ENCODE measurements around the gene RBM7. TPM values are rescaled to one million over a fixed set of nuclear protein-coding genes. Genes with fewer than 3 reads are reported as not detected.

The RBM7 gene
- total and polyA plus RNA-seq, 2 experiments from 2014 or later, result 20.6 to 35.2 TPM

GRCh38 chr11:114412946-114413345 is 12.5 kb downstream of the RBM7 start:
- no peak for TF ChIP-seq CTCF (IDR thresholded peaks at IDR 0.05; ENCODE audit: low read depth, low read length)
- Histone ChIP-seq H3K27me3 (no peaks in the 10 kb centered on the region), H3K27ac (no peak overlapping the region), H3K4me1 (ENCODE audit: low read depth) (peaks cover 7% of the 10 kb centered on the region), H3K4me3 (no peak overlapping the region), H3K36me3 (peaks cover 14% of the 10 kb centered on the region), H3K9me3 (ENCODE audit: low read depth) (no peaks in the 10 kb centered on the region)
- DNase-seq (ENCODE audit: low read depth in 1 of 2, low spot score in 1 of 2), result no peak

GRCh38 chr11:114413958-114414357 is 13.5 kb downstream of the RBM7 start:
- no peak for TF ChIP-seq CTCF (IDR thresholded peaks at IDR 0.05; ENCODE audit: low read depth, low read length)
- H3K27ac ChIP-seq, result no peak overlapping the region
- H3K4me1 ChIP-seq (ENCODE audit: low read depth), result peaks cover 7% of the 10 kb centered on the region
- no peaks in the 10 kb centered on the region for H3K27me3 ChIP-seq
- peaks cover 6% of the 10 kb centered on the region for H3K36me3 ChIP-seq
- H3K4me3 ChIP-seq, result no peak overlapping the region
- no peaks in the 10 kb centered on the region for H3K9me3 ChIP-seq (ENCODE audit: low read depth)
- DNase-seq (ENCODE audit: low read depth in 1 of 2, low spot score in 1 of 2), result no peak

- Histone ChIP-seq H3K4me3 (no peak overlapping the region), H3K36me3 (no peaks in the 10 kb centered on the region), H3K27ac (no peak overlapping the region), H3K4me1 (ENCODE audit: low read depth) (no peaks in the 10 kb centered on the region), H3K27me3 (no peaks in the 10 kb centered on the region), H3K9me3 (ENCODE audit: low read depth) (no peaks in the 10 kb centered on the region)
- no peak for TF ChIP-seq CTCF (IDR thresholded peaks at IDR 0.05; ENCODE audit: low read depth, low read length)
- peak in 1 of 2 donors; percentile 83 for DNase-seq (ENCODE audit: low read depth in 1 of 2, low spot score in 1 of 2)
These were observed 16.0 kb downstream of the RBM7 start for GRCh38 chr11:114416441-114416961.

- Histone ChIP-seq H3K9me3 (ENCODE audit: low read depth) (no peaks in the 10 kb centered on the region), H3K27me3 (no peaks in the 10 kb centered on the region), H3K36me3 (no peaks in the 10 kb centered on the region), H3K4me3 (no peak overlapping the region), H3K4me1 (ENCODE audit: low read depth) (no peaks in the 10 kb centered on the region), H3K27ac (no peak overlapping the region)
- DNase-seq (ENCODE audit: low read depth in 1 of 2, low spot score in 1 of 2), result no peak
- TF ChIP-seq CTCF (IDR thresholded peaks at IDR 0.05; ENCODE audit: low read depth, low read length), result no peak
These were observed 25.8 kb downstream of the RBM7 start for GRCh38 chr11:114426280-114426679.

- TF ChIP-seq CTCF (IDR thresholded peaks at IDR 0.05; ENCODE audit: low read depth, low read length), result no peak
- peaks cover 3% of the 10 kb centered on the region for H3K36me3 ChIP-seq
- H3K4me1 ChIP-seq (ENCODE audit: low read depth), result no peaks in the 10 kb centered on the region
- DNase-seq (ENCODE audit: low read depth in 1 of 2, low spot score in 1 of 2), result no peak
- no peak overlapping the region for H3K4me3 ChIP-seq
- H3K27ac ChIP-seq, result no peak overlapping the region
- H3K9me3 ChIP-seq (ENCODE audit: low read depth), result no peaks in the 10 kb centered on the region
- no peaks in the 10 kb centered on the region for H3K27me3 ChIP-seq
These were observed 29.8 kb downstream of the RBM7 start for GRCh38 chr11:114430290-114430689.

- TF ChIP-seq CTCF (IDR thresholded peaks at IDR 0.05; ENCODE audit: low read depth, low read length), result no peak
- H3K9me3 ChIP-seq (ENCODE audit: low read depth), result no peaks in the 10 kb centered on the region
- no peak for DNase-seq (ENCODE audit: low read depth in 1 of 2, low spot score in 1 of 2)
- no peak overlapping the region for H3K27ac ChIP-seq
- H3K4me3 ChIP-seq, result no peak overlapping the region
- H3K4me1 ChIP-seq (ENCODE audit: low read depth), result no peaks in the 10 kb centered on the region
- peaks cover 3% of the 10 kb centered on the region for H3K36me3 ChIP-seq
- H3K27me3 ChIP-seq, result no peaks in the 10 kb centered on the region
These were observed 32.4 kb downstream of the RBM7 start for GRCh38 chr11:114432893-114433292.
